ENCODE results near the gene SPNS2.

Gene SPNS2

DNA sequence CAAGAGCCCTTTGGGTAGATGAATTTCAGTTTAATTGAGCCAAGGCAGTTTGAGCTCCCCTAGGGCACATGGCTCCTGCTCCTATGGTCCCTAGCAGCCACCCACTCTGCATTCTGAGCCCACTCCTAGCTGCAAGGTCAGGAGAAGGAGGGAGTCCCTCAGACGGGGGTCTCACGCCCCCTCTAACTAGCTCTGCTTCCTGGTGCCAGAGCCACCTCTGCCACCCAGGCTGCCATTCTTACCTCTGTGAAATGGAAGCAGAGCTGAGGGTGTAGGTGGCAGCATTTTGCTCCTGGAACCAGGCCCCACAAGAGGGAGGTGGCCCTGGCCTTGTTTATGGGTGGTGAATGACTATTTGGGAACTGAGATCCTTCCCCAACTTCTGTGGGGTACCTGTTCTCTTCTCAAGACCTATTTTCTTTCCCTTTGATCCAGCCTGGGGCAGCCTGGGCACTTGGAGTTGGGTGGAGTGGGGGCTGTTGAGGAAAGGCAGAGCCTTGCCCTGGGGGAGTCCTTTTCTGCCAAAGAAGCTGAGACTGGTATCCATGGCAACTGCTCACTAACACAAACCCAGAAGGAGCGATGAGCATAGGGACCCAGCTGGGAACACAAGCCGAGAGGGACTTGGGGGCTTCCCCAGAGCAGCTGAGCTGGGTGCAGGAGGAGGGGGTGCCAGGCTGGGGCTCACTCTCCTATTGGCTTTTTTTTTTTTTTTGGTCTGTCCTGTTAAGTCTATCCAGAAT, 4.8 kb downstream of the SPNS2 start:
- DNase-seq (ENCODE audit: low read depth) = no peak

- no peak for DNase-seq (ENCODE audit: low read depth)
Measured at GRCh38 chr17:4504188-4504587, 5.5 kb downstream of the SPNS2 start.

- no peak for DNase-seq (ENCODE audit: low read depth)
Measured at GRCh38 chr17:4505187-4505586, 6.5 kb downstream of the SPNS2 start.

GRCh38 chr17:4506175-4506813, 7.6 kb downstream of the SPNS2 start:
- no peak for DNase-seq (ENCODE audit: low read depth)

DNA sequence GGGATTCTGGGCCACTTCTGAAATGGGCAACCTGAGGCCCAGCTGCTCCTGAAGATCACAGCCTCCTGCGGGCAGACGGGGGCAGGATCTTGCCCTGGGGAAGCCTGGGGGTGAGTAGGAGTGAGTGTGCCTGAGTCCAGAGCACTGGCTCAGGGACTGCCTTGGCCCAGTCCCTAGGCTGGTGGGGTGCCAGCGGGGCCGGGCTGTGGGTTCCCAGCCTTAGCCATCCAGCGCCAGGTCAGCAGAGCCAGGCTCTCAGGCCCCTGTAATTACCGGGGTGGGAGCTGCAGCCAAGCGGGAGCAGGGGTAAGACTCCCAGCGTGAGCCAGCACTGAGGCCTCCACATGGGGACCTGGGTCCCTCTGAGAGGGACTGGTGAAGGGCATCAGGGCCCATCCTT, 8.2 kb downstream of the SPNS2 start:
- no peak for DNase-seq (ENCODE audit: low read depth)

- DNase-seq (ENCODE audit: low read depth) = no peak
Measured at GRCh38 chr17:4507361-4508111, 8.9 kb downstream of the SPNS2 start.

DNA sequence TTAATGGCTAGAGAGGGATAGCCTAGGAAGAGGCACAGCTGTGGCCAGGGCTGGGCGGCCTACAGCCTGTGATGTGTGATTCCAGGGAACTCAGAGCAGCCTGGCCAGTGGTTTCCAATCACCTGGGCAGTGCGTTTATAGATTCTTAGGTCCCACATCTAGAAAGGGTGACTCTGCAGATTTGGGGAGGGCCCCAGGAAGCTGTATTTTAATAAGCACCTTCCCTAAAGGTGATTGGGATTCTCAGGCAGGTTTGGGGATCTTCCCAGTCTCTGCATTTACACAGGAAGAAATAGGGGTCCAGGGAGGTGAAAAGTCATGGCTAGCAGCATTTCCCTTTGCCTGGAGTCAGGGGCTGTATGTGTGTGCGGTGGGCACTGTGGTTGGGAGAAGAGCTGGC, 9.5 kb downstream of the SPNS2 start:
- no peak for DNase-seq (ENCODE audit: low read depth)

- DNase-seq (ENCODE audit: low read depth) = no peak
Measured at GRCh38 chr17:4509401-4509800, 10.7 kb downstream of the SPNS2 start.

GRCh38 chr17:4509923-4510617, 11.4 kb downstream of the SPNS2 start:
- no peak for DNase-seq (ENCODE audit: low read depth)

- no peak for DNase-seq (ENCODE audit: low read depth)
Measured at GRCh38 chr17:4510618-4510941, 11.9 kb downstream of the SPNS2 start.

GRCh38 chr17:4511199-4511932, 12.7 kb downstream of the SPNS2 start:
- DNase-seq (ENCODE audit: low read depth) = no peak

GRCh38 chr17:4512156-4513112, 13.8 kb downstream of the SPNS2 start:
- DNase-seq (ENCODE audit: low read depth) = no peak

GRCh38 chr17:4513113-4514032, 14.7 kb downstream of the SPNS2 start:
- peak; percentile 85 for DNase-seq (ENCODE audit: low read depth)

DNA sequence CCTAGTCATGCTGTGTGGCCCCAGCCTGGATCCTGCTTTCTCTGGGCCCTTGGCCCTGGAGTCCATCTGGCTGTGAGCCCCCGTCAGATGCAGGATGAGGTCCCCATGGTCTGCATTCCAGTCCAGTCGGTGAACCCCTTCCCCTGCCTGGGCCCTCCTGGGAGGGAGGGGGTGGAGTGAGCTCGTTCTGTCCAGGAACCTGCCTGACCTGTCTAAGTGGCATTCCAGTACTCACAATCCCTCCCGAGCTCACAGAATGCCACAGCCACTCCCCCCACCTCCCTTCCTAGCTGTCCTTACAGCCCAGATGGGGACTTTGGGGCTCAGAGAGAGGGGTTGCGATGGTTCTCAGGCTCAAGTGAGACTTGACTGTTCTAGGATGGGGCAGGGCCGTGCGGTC, 15.5 kb downstream of the SPNS2 start:
- DNase-seq (ENCODE audit: low read depth) = no peak

DNA sequence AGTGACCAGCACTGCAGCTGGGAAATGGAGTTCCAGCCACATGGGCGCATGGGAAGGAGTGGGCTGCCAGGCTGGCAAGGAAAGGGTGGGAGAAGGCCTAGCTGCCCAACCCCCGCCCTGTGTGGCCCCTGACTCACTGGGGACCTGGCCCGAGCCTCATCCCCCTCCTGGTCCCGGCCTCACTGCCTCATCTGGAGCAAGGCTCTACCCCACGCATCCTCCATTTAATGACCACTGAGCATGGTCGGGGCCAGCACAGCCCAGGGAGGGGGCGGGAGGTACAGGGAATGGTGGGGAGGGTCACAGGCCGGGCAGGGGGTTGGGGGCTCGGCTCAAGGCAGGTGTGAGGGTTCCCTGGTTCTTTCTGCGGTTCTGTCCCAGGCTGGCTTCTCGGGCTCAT, 16.1 kb downstream of the SPNS2 start:
- DNase-seq (ENCODE audit: low read depth) = no peak

DNA sequence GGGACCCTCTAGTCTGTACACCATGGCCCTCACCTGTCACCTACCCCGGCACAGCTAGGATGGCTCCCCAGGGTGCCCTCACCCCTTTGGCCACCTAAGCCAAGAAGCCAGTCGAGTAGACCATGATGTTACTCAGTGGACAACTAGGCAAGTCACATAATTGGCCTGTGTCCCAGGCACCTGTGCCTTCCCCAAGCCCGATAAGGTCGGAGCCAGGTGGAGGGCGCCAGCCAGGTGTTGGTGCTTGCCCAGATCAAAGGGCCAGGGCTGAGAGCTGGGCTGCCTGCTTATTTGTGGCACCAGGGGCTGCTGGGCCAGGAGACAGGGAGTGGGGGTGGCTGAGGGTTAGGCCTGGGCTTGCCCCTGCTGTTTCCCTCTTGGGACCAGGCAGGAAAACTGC, 16.8 kb downstream of the SPNS2 start:
- no peak for DNase-seq (ENCODE audit: low read depth)

DNA sequence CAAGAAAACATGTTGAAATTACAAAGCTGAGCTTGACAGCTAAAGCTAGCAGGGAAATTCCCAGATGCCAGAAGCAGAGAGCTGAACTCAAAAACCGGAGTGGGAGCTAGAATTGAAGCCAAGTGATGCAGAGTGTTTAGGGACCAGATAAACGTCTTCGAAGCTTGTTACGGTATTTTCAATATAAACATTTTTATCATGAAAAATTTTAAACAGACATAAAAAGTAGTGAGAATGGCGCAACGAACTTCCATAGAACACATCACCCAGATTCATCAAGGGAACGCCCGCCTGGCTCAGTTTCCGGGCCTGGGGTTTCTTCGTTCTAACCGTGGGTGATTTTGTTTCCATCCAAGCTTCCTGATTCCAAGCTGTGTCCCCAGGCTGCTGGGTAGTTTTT, 18.1 kb downstream of the SPNS2 start:
- peak; percentile 93 for DNase-seq (ENCODE audit: low read depth)

GRCh38 chr17:4518901-4519300, 20.2 kb downstream of the SPNS2 start:
- DNase-seq (ENCODE audit: low read depth) = no peak

DNA sequence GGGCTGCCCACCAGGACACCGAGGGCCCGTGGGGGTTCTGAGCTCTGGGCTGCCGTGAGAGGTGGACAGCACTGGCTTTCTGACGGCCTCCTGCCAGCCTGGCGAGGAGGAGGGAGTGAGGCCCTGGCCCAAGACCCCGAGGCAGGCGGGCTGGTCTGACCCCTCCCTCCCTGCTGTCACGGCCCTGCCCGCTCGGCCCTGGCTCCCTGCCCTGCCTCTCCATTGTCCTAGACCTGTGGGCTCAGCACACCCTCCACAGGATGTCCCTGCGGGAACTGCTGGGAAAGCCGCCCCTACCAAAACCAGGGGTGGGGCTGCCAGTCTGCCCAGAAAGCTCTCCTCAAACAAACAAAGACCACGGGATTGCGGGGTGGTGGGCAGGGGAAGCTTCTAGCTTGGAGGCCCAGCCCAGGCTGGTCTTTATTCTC, 20.7 kb downstream of the SPNS2 start:
- DNase-seq (ENCODE audit: low read depth) = no peak

Data from amniotic epithelial cell (primary cell).